Sigmoid colon (tissue), 3 donors: ENCODE results near the gene BICC1.

ENCODE experiments used
- POLR2A ChIP-seq, 2 donors: fragments of 450-650 bp; IDR thresholded peaks; one replicate each; pipeline ENCODE4 v1.6.1; 2016; ENCODE audit warnings: antibody characterized with exemption in 2 of 2, mild to moderate bottlenecking in 2 of 2, moderate library complexity in 2 of 2
- TF ChIP-seq, protein P1 (sequence below), 4 experiments: fragments of 450-650 bp in 3 of 4; fragments of 200-600 bp in 1 of 4; IDR thresholded peaks; one replicate each; pipeline ENCODE4 v1.5.1; 2016 to 2019; ENCODE audit warnings: antibody characterized with exemption in 4 of 4, mild to moderate bottlenecking in 3 of 4, moderate library complexity in 2 of 4

DNA sequence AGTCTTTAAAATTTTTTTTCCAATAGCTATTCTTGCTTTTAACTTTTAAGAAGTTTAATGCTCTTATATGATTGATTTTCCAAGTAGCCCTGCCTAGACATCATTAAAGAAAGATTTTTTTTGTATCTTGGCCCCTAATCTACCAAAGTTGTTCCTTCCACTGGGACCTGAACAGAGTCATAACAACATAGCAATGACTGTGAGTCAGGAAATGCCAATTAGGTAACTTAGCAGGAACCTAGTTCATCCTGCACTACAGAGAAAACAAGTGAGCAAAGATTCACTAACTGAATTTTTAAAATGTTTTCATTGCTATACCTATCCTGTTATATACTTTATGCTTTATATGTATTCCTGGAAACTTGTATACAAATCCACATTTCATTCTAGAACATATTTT, 284.7 kb downstream of the BICC1 start:
- TF ChIP-seq, protein P1, sequence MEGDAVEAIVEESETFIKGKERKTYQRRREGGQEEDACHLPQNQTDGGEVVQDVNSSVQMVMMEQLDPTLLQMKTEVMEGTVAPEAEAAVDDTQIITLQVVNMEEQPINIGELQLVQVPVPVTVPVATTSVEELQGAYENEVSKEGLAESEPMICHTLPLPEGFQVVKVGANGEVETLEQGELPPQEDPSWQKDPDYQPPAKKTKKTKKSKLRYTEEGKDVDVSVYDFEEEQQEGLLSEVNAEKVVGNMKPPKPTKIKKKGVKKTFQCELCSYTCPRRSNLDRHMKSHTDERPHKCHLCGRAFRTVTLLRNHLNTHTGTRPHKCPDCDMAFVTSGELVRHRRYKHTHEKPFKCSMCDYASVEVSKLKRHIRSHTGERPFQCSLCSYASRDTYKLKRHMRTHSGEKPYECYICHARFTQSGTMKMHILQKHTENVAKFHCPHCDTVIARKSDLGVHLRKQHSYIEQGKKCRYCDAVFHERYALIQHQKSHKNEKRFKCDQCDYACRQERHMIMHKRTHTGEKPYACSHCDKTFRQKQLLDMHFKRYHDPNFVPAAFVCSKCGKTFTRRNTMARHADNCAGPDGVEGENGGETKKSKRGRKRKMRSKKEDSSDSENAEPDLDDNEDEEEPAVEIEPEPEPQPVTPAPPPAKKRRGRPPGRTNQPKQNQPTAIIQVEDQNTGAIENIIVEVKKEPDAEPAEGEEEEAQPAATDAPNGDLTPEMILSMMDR (IDR thresholded peaks at IDR 0.05): no peak
- TF ChIP-seq POLR2A (IDR thresholded peaks at IDR 0.05): no peak
